ENCODE measurements around the gene EIF5AL1.
"Not testable (repeated sequence)": the region's sequence is repeated elsewhere in the genome, so short reads cannot be mapped to it uniquely, and the experiment has no call there.

EIF5AL1 gene

GRCh38 chr10:79511891-79512583, at the start of gene EIF5AL1:
EIF5AL1 (plus strand) TSS chr10:79512533; CDS start chr10:79512650, 117 bp downstream.
- not testable (repeated sequence) for DNase-seq

- DNase-seq = no peak
Observed at GRCh38 chr10:79463578-79464496, 48.5 kb upstream of the EIF5AL1 start.

GRCh38 chr10:79465341-79465740, 47.0 kb upstream of the EIF5AL1 start:
- DNase-seq = no peak

- DNase-seq = no peak
Observed at GRCh38 chr10:79468015-79468560, 44.2 kb upstream of the EIF5AL1 start.

GRCh38 chr10:79468841-79469585, 43.3 kb upstream of the EIF5AL1 start:
- DNase-seq = no peak

- DNase-seq = no peak
Observed at GRCh38 chr10:79470096-79470495, 42.2 kb upstream of the EIF5AL1 start.

GRCh38 chr10:79471776-79472175, 40.6 kb upstream of the EIF5AL1 start:
- DNase-seq = no peak

GRCh38 chr10:79472449-79472848, 39.9 kb upstream of the EIF5AL1 start:
- DNase-seq = no peak

- no peak for DNase-seq
Observed at GRCh38 chr10:79472951-79473350, 39.4 kb upstream of the EIF5AL1 start.

GRCh38 chr10:79473496-79474095, 38.7 kb upstream of the EIF5AL1 start:
- no peak for DNase-seq

GRCh38 chr10:79475119-79475653, 37.1 kb upstream of the EIF5AL1 start:
- no peak for DNase-seq

- no peak for DNase-seq
Observed at GRCh38 chr10:79475877-79476276, 36.5 kb upstream of the EIF5AL1 start.

GRCh38 chr10:79476645-79477044, 35.7 kb upstream of the EIF5AL1 start:
- DNase-seq = no peak

GRCh38 chr10:79477456-79477855, 34.9 kb upstream of the EIF5AL1 start:
- DNase-seq = no peak

GRCh38 chr10:79479283-79479909, 32.9 kb upstream of the EIF5AL1 start:
- no peak for DNase-seq

GRCh38 chr10:79482304-79482703, 30.0 kb upstream of the EIF5AL1 start:
- DNase-seq = no peak

GRCh38 chr10:79482741-79483140, 29.6 kb upstream of the EIF5AL1 start:
- DNase-seq = no peak

- DNase-seq = no peak
Observed at GRCh38 chr10:79483299-79483698, 29.0 kb upstream of the EIF5AL1 start.

GRCh38 chr10:79483948-79484347, 28.4 kb upstream of the EIF5AL1 start:
- no peak for DNase-seq

GRCh38 chr10:79484476-79484875, 27.9 kb upstream of the EIF5AL1 start:
- DNase-seq = no peak

- DNase-seq = no peak
Observed at GRCh38 chr10:79487296-79488194, 24.8 kb upstream of the EIF5AL1 start.

Data from NCI-H2081 treated with DMSO at 0.1 percent for 48 hours (cell line).